K562 (cell line): ENCODE measurements around the gene CATSPER3. TPM values are rescaled to one million over a fixed set of nuclear protein-coding genes. Genes with fewer than 3 reads are reported as not detected.

ENCODE experiments used
- CCNT2 ChIP-seq: IDR thresholded peaks from 2 replicates; pipeline ENCODE4 v1.6.1; 2011; ENCODE audit warnings: borderline replicate concordance, low read depth, mild to moderate bottlenecking, moderate library complexity, mixed read lengths, low read length; ENCODE audit not compliant: insufficient read length; ENCODE audit errors: extremely low read depth
- GTF2E2 ChIP-seq: fragments of 200-800 bp; sonication (Bioruptor generic); IDR thresholded peaks from 2 replicates; pipeline ENCODE4 v1.6.1; 2016; ENCODE audit warnings: missing genetic modification characterization, missing compliant biosample characterization
- NONO ChIP-seq, 2 experiments: fragments of 200-400 bp in 1 of 2; fragments of 450-650 bp in 1 of 2; formaldehyde crosslinking in 1 of 2; IDR thresholded peaks; 2 replicates each; pipeline ENCODE4 v1.6.1; 2017; ENCODE audit warnings: low read depth in 2 of 2, mild to moderate bottlenecking in 2 of 2, moderate library complexity in 2 of 2, low read length in 1 of 2
- POLR2G ChIP-seq: fragments of 200-400 bp; formaldehyde crosslinking; IDR thresholded peaks from 2 replicates; pipeline ENCODE4 v1.6.1; 2017; ENCODE audit warnings: low read depth, mild to moderate bottlenecking, antibody characterized with exemption, low read length, moderate library complexity
- RBBP5 ChIP-seq: fragments of 200-600 bp; sonication (generic); IDR thresholded peaks from 2 replicates; pipeline ENCODE4 v1.6.1; 2012; ENCODE audit warnings: borderline replicate concordance, mild to moderate bottlenecking, low read length, control low read depth, inconsistent platforms; ENCODE audit not compliant: insufficient read depth, poor library complexity, severe bottlenecking
- SIN3B ChIP-seq: fragments of 450-650 bp; IDR thresholded peaks from 2 replicates; pipeline ENCODE4 v1.6.1; 2017; ENCODE audit warnings: low read depth, mild to moderate bottlenecking, moderate library complexity
- TAF1 ChIP-seq: IDR thresholded peaks from 2 replicates; pipeline ENCODE4 v1.6.1; 2011; ENCODE audit warnings: mild to moderate bottlenecking, low read length, moderate library complexity; ENCODE audit not compliant: insufficient read depth, control insufficient read depth, severe bottlenecking; ENCODE audit errors: extremely low read depth
- YY1 ChIP-seq, 3 experiments: IDR thresholded peaks; 2 replicates each; pipeline ENCODE4 v1.6.1; 2011; ENCODE audit warnings: low read length in 2 of 3, mild to moderate bottlenecking in 2 of 3, moderate library complexity in 2 of 3, borderline replicate concordance in 1 of 3, control low read depth in 1 of 3, low read depth in 1 of 3; ENCODE audit not compliant: insufficient read depth in 3 of 3, insufficient replicate concordance in 2 of 3, control insufficient read depth in 1 of 3, insufficient read length in 1 of 3; ENCODE audit errors: extremely low read depth in 1 of 3
- ZNF436 ChIP-seq: fragments of 250-450, 450-650 bp; sonication (Bioruptor Pico); formaldehyde crosslinking; IDR thresholded peaks from 2 replicates; pipeline ENCODE4 v1.7.0; 2020; ENCODE audit warnings: mild to moderate bottlenecking
- ZNF583 ChIP-seq: fragments of 250-450 bp; sonication (Bioruptor Pico); IDR thresholded peaks from 2 replicates; pipeline ENCODE4 v1.4.0; 2020
- polyA plus RNA-seq, 8 experiments: library from polyadenylated mRNA; depleted of rRNA in 4 of 8; stranded (reverse) in 5 of 8; unstranded in 3 of 8; fragments of >200 nt; fragmentation: Nextera tagmentation in 2 of 8; fragmentation: Illumina TruSeq in 1 of 8; extraction: Ambion mirVana in 2 of 8; extraction: Trizol in 1 of 8; gene quantifications; 2 replicates each; pipeline versions ENCODE4 v1.2.1 to v1.2.3, GENCODE V29; 2011 to 2014; ENCODE audit warnings: inconsistent platforms in 1 of 8, missing spikeins in 1 of 8
- total RNA-seq, 7 experiments: library from RNA; depleted of rRNA in 6 of 7; stranded (reverse); fragments of >200 nt in 6 of 7; fragmentation: Illumina TruSeq in 2 of 7; extraction: Trizol in 2 of 7; gene quantifications; 2 replicates each; pipeline versions ENCODE4 v1.2.1 to v1.2.3, GENCODE V29; 2011 to 2021; ENCODE audit warnings: low replicate concordance in 1 of 7
- TF ChIP-seq, protein P1 (sequence below): fragments of 450-650 bp; IDR thresholded peaks from one replicate; pipeline ENCODE4 v1.6.1; 2018; ENCODE audit warnings: mild to moderate bottlenecking, moderate library complexity; ENCODE audit not compliant: partially characterized antibody
- TF ChIP-seq, protein P2 (sequence below), 2 experiments: fragments of 450-650 bp; formaldehyde crosslinking in 1 of 2; IDR thresholded peaks; 2 replicates each; pipeline versions ENCODE4 v1.4.0 to v1.6.1; 2014 to 2020; ENCODE audit warnings: mild to moderate bottlenecking in 2 of 2, borderline replicate concordance in 1 of 2, low read depth in 1 of 2
- TF ChIP-seq, protein P3 (sequence below): fragments of 450-650 bp; formaldehyde crosslinking; IDR thresholded peaks from 2 replicates; pipeline ENCODE4 v1.4.0; 2020; ENCODE audit warnings: mild to moderate bottlenecking, moderate library complexity

CATSPER3 gene
- total and polyA plus RNA-seq, 9 of the 15 experiments (the other 6 are each of a cell fraction or from before 2014, with no cell fraction given): 0.14 to 1.5 (median 0.49) TPM

DNA sequence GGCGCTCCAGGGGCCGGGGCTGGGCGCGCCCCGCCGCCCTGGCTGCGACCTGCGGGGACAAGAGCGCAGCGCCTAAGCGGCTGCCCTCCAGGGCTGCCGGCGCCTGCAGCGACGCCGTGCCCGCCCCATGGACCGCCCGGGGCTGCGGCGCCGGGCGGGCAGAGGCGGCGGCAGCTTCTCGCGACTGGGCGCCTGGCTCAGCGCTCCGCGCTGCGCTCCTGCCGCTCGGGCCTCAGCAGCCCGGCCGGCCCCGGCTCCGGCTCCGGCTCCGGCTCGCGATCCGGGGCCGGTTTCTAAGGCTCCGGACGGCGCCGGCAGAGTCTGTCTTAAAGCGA is 66.2 kb downstream of the CATSPER3 start, which contains the start of gene PITX1 (continued):
- TF ChIP-seq, protein P1, sequence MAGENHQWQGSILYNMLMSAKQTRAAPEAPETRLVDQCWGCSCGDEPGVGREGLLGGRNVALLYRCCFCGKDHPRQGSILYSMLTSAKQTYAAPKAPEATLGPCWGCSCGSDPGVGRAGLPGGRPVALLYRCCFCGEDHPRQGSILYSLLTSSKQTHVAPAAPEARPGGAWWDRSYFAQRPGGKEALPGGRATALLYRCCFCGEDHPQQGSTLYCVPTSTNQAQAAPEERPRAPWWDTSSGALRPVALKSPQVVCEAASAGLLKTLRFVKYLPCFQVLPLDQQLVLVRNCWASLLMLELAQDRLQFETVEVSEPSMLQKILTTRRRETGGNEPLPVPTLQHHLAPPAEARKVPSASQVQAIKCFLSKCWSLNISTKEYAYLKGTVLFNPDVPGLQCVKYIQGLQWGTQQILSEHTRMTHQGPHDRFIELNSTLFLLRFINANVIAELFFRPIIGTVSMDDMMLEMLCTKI: no peak
- peak; percentile 61 for TF ChIP-seq RBBP5
- TF ChIP-seq, protein P2, sequence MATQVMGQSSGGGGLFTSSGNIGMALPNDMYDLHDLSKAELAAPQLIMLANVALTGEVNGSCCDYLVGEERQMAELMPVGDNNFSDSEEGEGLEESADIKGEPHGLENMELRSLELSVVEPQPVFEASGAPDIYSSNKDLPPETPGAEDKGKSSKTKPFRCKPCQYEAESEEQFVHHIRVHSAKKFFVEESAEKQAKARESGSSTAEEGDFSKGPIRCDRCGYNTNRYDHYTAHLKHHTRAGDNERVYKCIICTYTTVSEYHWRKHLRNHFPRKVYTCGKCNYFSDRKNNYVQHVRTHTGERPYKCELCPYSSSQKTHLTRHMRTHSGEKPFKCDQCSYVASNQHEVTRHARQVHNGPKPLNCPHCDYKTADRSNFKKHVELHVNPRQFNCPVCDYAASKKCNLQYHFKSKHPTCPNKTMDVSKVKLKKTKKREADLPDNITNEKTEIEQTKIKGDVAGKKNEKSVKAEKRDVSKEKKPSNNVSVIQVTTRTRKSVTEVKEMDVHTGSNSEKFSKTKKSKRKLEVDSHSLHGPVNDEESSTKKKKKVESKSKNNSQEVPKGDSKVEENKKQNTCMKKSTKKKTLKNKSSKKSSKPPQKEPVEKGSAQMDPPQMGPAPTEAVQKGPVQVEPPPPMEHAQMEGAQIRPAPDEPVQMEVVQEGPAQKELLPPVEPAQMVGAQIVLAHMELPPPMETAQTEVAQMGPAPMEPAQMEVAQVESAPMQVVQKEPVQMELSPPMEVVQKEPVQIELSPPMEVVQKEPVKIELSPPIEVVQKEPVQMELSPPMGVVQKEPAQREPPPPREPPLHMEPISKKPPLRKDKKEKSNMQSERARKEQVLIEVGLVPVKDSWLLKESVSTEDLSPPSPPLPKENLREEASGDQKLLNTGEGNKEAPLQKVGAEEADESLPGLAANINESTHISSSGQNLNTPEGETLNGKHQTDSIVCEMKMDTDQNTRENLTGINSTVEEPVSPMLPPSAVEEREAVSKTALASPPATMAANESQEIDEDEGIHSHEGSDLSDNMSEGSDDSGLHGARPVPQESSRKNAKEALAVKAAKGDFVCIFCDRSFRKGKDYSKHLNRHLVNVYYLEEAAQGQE (IDR thresholded peaks at IDR 0.05; ENCODE audit: borderline replicate concordance): no peak
- TF ChIP-seq, protein P2 (CRISPR knock-in tag; IDR thresholded peaks at IDR 0.05; ENCODE audit: low read depth): peak; percentile 71; the same call in 1 of the 2 replicates
- peak in 1 of 3 experiments; percentile 1 for TF ChIP-seq YY1 (IDR thresholded peaks at IDR 0.05; ENCODE audit: borderline replicate concordance in 1 of 3, control insufficient read depth in 1 of 3, extremely low read depth in 1 of 3, insufficient read depth in 3 of 3, insufficient read length in 1 of 3, insufficient replicate concordance in 2 of 3, low read depth in 1 of 3, low read length in 2 of 3)
- TF ChIP-seq ZNF436 (CRISPR knock-in tag): no peak
- TF ChIP-seq ZNF583 (CRISPR knock-in tag): peak; percentile 39; the same call in 1 of the 2 replicates
- TF ChIP-seq GTF2E2 (tag): peak; percentile 8; the same call in 1 of the 2 replicates
- TF ChIP-seq NONO (IDR thresholded peaks at IDR 0.05; ENCODE audit: low read depth in 2 of 2, low read length in 1 of 2): peak; percentile 26 to 48; a peak in 2 of 4 replicates
- TF ChIP-seq, protein P3, sequence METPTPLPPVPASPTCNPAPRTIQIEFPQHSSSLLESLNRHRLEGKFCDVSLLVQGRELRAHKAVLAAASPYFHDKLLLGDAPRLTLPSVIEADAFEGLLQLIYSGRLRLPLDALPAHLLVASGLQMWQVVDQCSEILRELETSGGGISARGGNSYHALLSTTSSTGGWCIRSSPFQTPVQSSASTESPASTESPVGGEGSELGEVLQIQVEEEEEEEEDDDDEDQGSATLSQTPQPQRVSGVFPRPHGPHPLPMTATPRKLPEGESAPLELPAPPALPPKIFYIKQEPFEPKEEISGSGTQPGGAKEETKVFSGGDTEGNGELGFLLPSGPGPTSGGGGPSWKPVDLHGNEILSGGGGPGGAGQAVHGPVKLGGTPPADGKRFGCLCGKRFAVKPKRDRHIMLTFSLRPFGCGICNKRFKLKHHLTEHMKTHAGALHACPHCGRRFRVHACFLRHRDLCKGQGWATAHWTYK: 0 out of 2 replicates have a peak, but pooled peaks have one; percentile 41
- TF ChIP-seq SIN3B: peak; percentile 66
- peak; percentile 72 for TF ChIP-seq POLR2G
- TF ChIP-seq CCNT2: peak; percentile 22
- TF ChIP-seq TAF1: peak; percentile 71
